Astrocyte (in vitro differentiated cells and primary cell): ENCODE results near the gene CACNG1. TPM values are rescaled to one million over a fixed set of nuclear protein-coding genes. Genes with fewer than 3 reads are reported as not detected.

Experiments
- DNase-seq: peaks from one replicate; pipeline ENCODE4 v3.0.0-alpha.2; 2010; ENCODE audit warnings: low read depth
- FAIRE-seq: peaks from 2 replicates; lab custom pipeline; 2011; peaks lifted over from hg19 to GRCh38; lab: Jason Lieb, UNC
- H2AFZ ChIP-seq: 2 replicates; pipeline ENCODE4 v1.6.0; 2012; ENCODE audit warnings: low read depth, low read length, inconsistent platforms
- H3K27ac ChIP-seq: 2 replicates; pipeline ENCODE4 v1.5.1; 2011; ENCODE audit warnings: low read depth, low read length, inconsistent platforms
- H3K27me3 ChIP-seq: 2 replicates; pipeline ENCODE4 v1.6.0; 2011; ENCODE audit warnings: low read length, inconsistent platforms; ENCODE audit not compliant: insufficient read depth
- H3K36me3 ChIP-seq: 2 replicates; pipeline ENCODE4 v1.5.1; 2011; ENCODE audit warnings: low read length, inconsistent platforms; ENCODE audit not compliant: insufficient read depth
- H3K4me1 ChIP-seq: 2 replicates; pipeline ENCODE4 v1.5.1; 2011; ENCODE audit warnings: low read length, inconsistent platforms; ENCODE audit not compliant: insufficient read depth
- H3K4me2 ChIP-seq: 2 replicates; pipeline ENCODE4 v1.6.0; 2012; ENCODE audit warnings: low read length, inconsistent platforms
- H3K4me3 ChIP-seq: 2 replicates; pipeline ENCODE4 v1.5.1; 2011; ENCODE audit warnings: low read depth, mild to moderate bottlenecking, low read length, inconsistent platforms; ENCODE audit not compliant: insufficient read depth
- H3K79me2 ChIP-seq: 2 replicates; pipeline ENCODE4 v1.6.0; 2012; ENCODE audit warnings: mild to moderate bottlenecking, low read length, inconsistent platforms; ENCODE audit not compliant: insufficient read depth
- H3K9ac ChIP-seq: 2 replicates; pipeline ENCODE4 v1.6.0; 2012; ENCODE audit warnings: mild to moderate bottlenecking, low read length, inconsistent platforms
- H3K9me3 ChIP-seq: 2 replicates; pipeline ENCODE4 v1.5.1; 2012; ENCODE audit warnings: low read depth, mild to moderate bottlenecking, low read length, inconsistent platforms; ENCODE audit not compliant: insufficient read depth
- H4K20me1 ChIP-seq: 2 replicates; pipeline ENCODE4 v1.6.0; 2012; ENCODE audit warnings: low read length, inconsistent platforms; ENCODE audit not compliant: insufficient read depth
- H3K27ac Mint-ChIP-seq: one replicate; pipeline ENCODE4 v1.8.0; 2021; ENCODE audit warnings: mild to moderate bottlenecking, mixed read lengths; ENCODE audit not compliant: unreplicated experiment
- H3K27me3 Mint-ChIP-seq: one replicate; pipeline ENCODE4 v1.8.0; 2021; ENCODE audit warnings: low read depth, mixed read lengths; ENCODE audit not compliant: unreplicated experiment
- H3K36me3 Mint-ChIP-seq: one replicate; pipeline ENCODE4 v1.8.0; 2021; ENCODE audit warnings: low read depth, mixed read lengths; ENCODE audit not compliant: unreplicated experiment
- H3K4me1 Mint-ChIP-seq: one replicate; pipeline ENCODE4 v1.8.0; 2021; ENCODE audit warnings: low read depth, mixed read lengths; ENCODE audit not compliant: unreplicated experiment
- H3K4me3 Mint-ChIP-seq: one replicate; pipeline ENCODE4 v1.8.0; 2021; ENCODE audit warnings: mild to moderate bottlenecking, moderate library complexity, mixed read lengths; ENCODE audit not compliant: unreplicated experiment
- H3K9me3 Mint-ChIP-seq: one replicate; pipeline ENCODE4 v1.8.0; 2021; ENCODE audit warnings: mild to moderate bottlenecking, mixed read lengths; ENCODE audit not compliant: unreplicated experiment
- EZH2 ChIP-seq: IDR thresholded peaks from 2 replicates; pipeline ENCODE4 v1.6.1; 2012; ENCODE audit warnings: mild to moderate bottlenecking, low read length, inconsistent platforms; ENCODE audit not compliant: insufficient read depth
- total RNA-seq: library from RNA; stranded (reverse); gene quantifications from 2 replicates; pipeline ENCODE4 v1.2.1, GENCODE V29; 2021
- TF ChIP-seq, protein P1 (sequence below): IDR thresholded peaks from 2 replicates; pipeline ENCODE4 v1.5.1; 2011; ENCODE audit warnings: low read depth, mild to moderate bottlenecking, inconsistent platforms, low read length, moderate library complexity; ENCODE audit not compliant: insufficient read depth

CACNG1 gene
- total RNA-seq, 1 donor from 2014 or later, result not detected

DNA sequence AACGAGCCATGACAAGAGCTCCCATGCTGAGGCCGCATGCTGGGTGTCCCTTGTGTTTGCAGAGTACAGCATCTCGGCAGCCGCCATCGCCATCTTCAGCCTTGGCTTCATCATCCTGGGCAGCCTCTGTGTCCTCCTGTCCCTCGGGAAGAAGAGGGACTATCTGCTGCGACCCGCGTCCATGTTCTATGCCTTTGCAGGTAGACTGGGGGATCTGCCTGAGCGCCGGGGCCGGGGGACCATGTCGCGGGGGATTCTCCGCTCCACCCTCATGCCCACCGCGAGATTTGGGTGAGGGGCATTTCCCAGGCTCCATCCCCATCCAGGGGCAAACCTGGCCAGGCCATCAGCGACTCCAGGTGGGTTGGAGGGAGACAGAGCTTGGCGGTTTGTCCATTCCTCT is 10.7 kb downstream of the CACNG1 start:
- FAIRE-seq (no peak), DNase-seq (no peak)
- no peak overlapping the region for H3K27ac Mint-ChIP-seq
- no peak for TF ChIP-seq EZH2
- TF ChIP-seq, protein P1, sequence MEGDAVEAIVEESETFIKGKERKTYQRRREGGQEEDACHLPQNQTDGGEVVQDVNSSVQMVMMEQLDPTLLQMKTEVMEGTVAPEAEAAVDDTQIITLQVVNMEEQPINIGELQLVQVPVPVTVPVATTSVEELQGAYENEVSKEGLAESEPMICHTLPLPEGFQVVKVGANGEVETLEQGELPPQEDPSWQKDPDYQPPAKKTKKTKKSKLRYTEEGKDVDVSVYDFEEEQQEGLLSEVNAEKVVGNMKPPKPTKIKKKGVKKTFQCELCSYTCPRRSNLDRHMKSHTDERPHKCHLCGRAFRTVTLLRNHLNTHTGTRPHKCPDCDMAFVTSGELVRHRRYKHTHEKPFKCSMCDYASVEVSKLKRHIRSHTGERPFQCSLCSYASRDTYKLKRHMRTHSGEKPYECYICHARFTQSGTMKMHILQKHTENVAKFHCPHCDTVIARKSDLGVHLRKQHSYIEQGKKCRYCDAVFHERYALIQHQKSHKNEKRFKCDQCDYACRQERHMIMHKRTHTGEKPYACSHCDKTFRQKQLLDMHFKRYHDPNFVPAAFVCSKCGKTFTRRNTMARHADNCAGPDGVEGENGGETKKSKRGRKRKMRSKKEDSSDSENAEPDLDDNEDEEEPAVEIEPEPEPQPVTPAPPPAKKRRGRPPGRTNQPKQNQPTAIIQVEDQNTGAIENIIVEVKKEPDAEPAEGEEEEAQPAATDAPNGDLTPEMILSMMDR, result no peak
- no peaks in the 10 kb centered on the region for H3K36me3 ChIP-seq
- H3K27me3 ChIP-seq, result no peaks in the 10 kb centered on the region
- H3K4me1 ChIP-seq, result no peaks in the 10 kb centered on the region
- H3K27ac ChIP-seq, result no peak overlapping the region
- H3K36me3 Mint-ChIP-seq, result no peaks in the 10 kb centered on the region
- no peak overlapping the region for H3K4me2 ChIP-seq
- H3K9me3 ChIP-seq, result no peaks in the 10 kb centered on the region
- peaks cover 3% of the 10 kb centered on the region for H3K9me3 Mint-ChIP-seq
- no peaks in the 10 kb centered on the region for H3K4me1 Mint-ChIP-seq
- H3K9ac ChIP-seq, result no peak overlapping the region
- H2AFZ ChIP-seq, result no peak overlapping the region
- H3K4me3 Mint-ChIP-seq, result no peak overlapping the region
- H3K4me3 ChIP-seq, result no peak overlapping the region
- H4K20me1 ChIP-seq, result no peaks in the 10 kb centered on the region
- peaks cover 25% of the 10 kb centered on the region for H3K27me3 Mint-ChIP-seq
- no peaks in the 10 kb centered on the region for H3K79me2 ChIP-seq

DNA sequence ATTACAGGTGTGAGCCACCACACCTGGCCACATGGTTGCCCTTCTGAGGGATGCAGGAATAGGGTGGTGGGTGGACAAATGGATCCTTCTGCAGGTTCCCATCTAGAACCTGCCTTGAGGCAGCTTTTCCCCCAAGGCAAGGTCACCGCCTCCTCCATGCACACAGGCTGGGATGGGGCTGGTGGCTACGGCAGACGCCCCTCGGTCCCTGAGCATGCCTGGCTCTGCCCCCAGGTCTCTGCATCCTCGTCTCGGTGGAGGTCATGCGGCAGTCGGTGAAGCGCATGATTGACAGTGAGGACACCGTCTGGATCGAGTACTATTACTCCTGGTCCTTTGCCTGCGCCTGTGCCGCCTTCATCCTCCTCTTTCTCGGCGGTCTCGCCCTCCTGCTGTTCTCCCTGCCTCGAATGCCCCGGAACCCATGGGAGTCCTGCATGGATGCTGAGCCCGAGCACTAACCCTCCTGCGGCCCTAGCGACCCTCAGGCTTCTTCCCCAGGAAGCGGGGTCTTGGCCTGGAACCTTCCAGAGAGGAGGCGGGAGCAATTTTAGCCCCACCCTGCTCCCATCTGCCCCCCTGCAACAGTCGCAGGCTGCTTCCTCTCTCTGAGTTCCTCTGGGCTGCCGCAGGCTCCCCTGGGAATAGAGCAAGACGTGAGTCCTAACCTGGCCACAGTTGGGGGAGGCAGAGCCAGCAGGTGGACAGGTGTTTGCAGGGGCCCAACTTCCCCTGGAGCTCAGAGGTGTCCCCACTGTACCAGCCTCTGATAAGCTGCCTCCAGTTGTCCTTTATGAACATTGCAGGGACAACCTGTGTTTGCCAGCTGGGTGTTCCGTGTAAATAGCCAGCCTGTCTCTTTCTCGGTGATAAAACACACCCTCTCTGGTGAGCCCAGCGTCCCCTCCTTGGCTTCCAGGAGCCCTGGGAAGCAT is 11.7 kb downstream of the CACNG1 start:
- FAIRE-seq, result no peak
- H3K4me3 Mint-ChIP-seq, result no peak overlapping the region
- Histone ChIP-seq H3K9me3 (no peaks in the 10 kb centered on the region), H2AFZ (no peak overlapping the region), H3K36me3 (no peaks in the 10 kb centered on the region), H4K20me1 (no peaks in the 10 kb centered on the region), H3K4me2 (no peak overlapping the region), H3K4me3 (no peak overlapping the region), H3K4me1 (no peaks in the 10 kb centered on the region), H3K79me2 (no peaks in the 10 kb centered on the region), H3K27me3 (no peaks in the 10 kb centered on the region), H3K9ac (no peak overlapping the region), H3K27ac (no peak overlapping the region)
- peaks cover 21% of the 10 kb centered on the region for H3K27me3 Mint-ChIP-seq
- H3K4me1 Mint-ChIP-seq, result no peaks in the 10 kb centered on the region
- H3K9me3 Mint-ChIP-seq, result peaks cover 3% of the 10 kb centered on the region
- no peak for DNase-seq
- no peak for TF ChIP-seq EZH2
- TF ChIP-seq, protein P1, result no peak
- H3K36me3 Mint-ChIP-seq, result no peaks in the 10 kb centered on the region
- H3K27ac Mint-ChIP-seq, result no peak overlapping the region
